Uterus (tissue), 2 donors: ENCODE measurements around the gene BIRC3.

Experiments used
- POLR2A ChIP-seq, 2 donors: fragments of 450-650 bp; IDR thresholded peaks; one replicate each; pipeline ENCODE4 v1.6.1; 2016; ENCODE audit warnings: antibody characterized with exemption in 2 of 2, mild to moderate bottlenecking in 1 of 2, moderate library complexity in 1 of 2
- TF ChIP-seq, protein P1 (sequence below), 4 experiments: fragments of 200-600 bp in 2 of 4; fragments of 450-650 bp in 2 of 4; sonication (generic) in 2 of 4; IDR thresholded peaks; one replicate each; pipeline ENCODE4 v1.5.1; 2016 to 2019; ENCODE audit warnings: antibody characterized with exemption in 4 of 4, mild to moderate bottlenecking in 2 of 4, moderate library complexity in 1 of 4

DNA sequence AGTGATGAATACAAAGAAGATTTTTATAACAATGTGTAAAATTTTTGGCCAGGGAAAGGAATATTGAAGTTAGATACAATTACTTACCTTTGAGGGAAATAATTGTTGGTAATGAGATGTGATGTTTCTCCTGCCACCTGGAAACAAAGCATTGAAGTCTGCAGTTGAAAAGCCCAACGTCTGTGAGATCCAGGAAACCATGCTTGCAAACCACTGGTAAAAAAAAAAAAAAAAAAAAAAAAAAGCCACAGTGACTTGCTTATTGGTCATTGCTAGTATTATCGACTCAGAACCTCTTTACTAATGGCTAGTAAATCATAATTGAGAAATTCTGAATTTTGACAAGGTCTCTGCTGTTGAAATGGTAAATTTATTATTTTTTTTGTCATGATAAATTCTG lies 5.3 kb downstream of the BIRC3 start:
- no peak for TF ChIP-seq POLR2A (IDR thresholded peaks at IDR 0.05)
- TF ChIP-seq, protein P1, sequence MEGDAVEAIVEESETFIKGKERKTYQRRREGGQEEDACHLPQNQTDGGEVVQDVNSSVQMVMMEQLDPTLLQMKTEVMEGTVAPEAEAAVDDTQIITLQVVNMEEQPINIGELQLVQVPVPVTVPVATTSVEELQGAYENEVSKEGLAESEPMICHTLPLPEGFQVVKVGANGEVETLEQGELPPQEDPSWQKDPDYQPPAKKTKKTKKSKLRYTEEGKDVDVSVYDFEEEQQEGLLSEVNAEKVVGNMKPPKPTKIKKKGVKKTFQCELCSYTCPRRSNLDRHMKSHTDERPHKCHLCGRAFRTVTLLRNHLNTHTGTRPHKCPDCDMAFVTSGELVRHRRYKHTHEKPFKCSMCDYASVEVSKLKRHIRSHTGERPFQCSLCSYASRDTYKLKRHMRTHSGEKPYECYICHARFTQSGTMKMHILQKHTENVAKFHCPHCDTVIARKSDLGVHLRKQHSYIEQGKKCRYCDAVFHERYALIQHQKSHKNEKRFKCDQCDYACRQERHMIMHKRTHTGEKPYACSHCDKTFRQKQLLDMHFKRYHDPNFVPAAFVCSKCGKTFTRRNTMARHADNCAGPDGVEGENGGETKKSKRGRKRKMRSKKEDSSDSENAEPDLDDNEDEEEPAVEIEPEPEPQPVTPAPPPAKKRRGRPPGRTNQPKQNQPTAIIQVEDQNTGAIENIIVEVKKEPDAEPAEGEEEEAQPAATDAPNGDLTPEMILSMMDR (IDR thresholded peaks at IDR 0.05), result no peak
